GM23338 (cell line): ENCODE data around the gene PHLDB2. TPM values are rescaled to one million over a fixed set of nuclear protein-coding genes. Genes with fewer than 3 reads are reported as not detected.

ENCODE experiments used
- ATAC-seq: fragments of 200-7000 bp; cut with Tn5 transposase; 3 replicates; pipeline ENCODE4 v1.9.1; 2020
- DNase-seq: peaks from one replicate; pipeline ENCODE4 v3.0.0-alpha.2; 2015; ENCODE audit warnings: low spot score
- H2AFZ ChIP-seq: fragments of 200-600 bp; sonication (generic); 2 replicates; pipeline ENCODE4 v1.8.0; 2016; ENCODE audit warnings: antibody characterized with exemption, mild to moderate bottlenecking, moderate library complexity
- H3F3A ChIP-seq: fragments of 200-600 bp; sonication (generic); replicated peaks from 2 replicates; pipeline ENCODE4 v1.8.0; 2017; ENCODE audit warnings: antibody characterized with exemption, mixed run types, low read depth
- H3K27ac ChIP-seq: fragments of 200-600 bp; sonication (generic); 2 replicates; pipeline ENCODE4 v1.6.1; 2016; ENCODE audit warnings: low read depth
- H3K27me3 ChIP-seq: fragments of 200-600 bp; sonication (generic); 2 replicates; pipeline ENCODE4 v1.8.0; 2016; ENCODE audit warnings: mild to moderate bottlenecking, mixed run types, moderate library complexity; ENCODE audit not compliant: insufficient read depth
- H3K36me3 ChIP-seq: fragments of 200-600 bp; sonication (generic); 2 replicates; pipeline ENCODE4 v1.8.0; 2016; ENCODE audit warnings: mild to moderate bottlenecking; ENCODE audit not compliant: insufficient read depth
- H3K4me1 ChIP-seq: fragments of 200-600 bp; sonication (generic); 2 replicates; pipeline ENCODE4 v1.8.0; 2016; ENCODE audit warnings: mild to moderate bottlenecking, moderate library complexity; ENCODE audit not compliant: insufficient read depth
- H3K4me2 ChIP-seq: fragments of 200-600 bp; sonication (generic); 2 replicates; pipeline ENCODE4 v1.7.1; 2017; ENCODE audit warnings: mixed run types
- H3K4me3 ChIP-seq: fragments of 200-600 bp; sonication (generic); 2 replicates; pipeline ENCODE4 v1.6.1; 2016; ENCODE audit warnings: mixed run types
- H3K79me2 ChIP-seq: fragments of 200-600 bp; sonication (generic); replicated peaks from 2 replicates; pipeline ENCODE4 v1.8.0; 2017; ENCODE audit warnings: mild to moderate bottlenecking; ENCODE audit not compliant: insufficient read depth
- H3K9me2 ChIP-seq: fragments of 200-600 bp; sonication (generic); 2 replicates; pipeline ENCODE4 v1.8.0; 2017; ENCODE audit not compliant: insufficient read depth
- H4K20me1 ChIP-seq: fragments of 200-600 bp; sonication (generic); replicated peaks from 2 replicates; pipeline ENCODE4 v1.8.0; 2017; ENCODE audit warnings: mild to moderate bottlenecking; ENCODE audit not compliant: insufficient read depth
- H3K27ac Mint-ChIP-seq: 2 replicates; pipeline ENCODE4 v1.8.0; 2020; ENCODE audit warnings: inconsistent platforms, mild to moderate bottlenecking, moderate library complexity, mixed read lengths
- H3K27me3 Mint-ChIP-seq: 3 replicates; pipeline ENCODE4 v1.8.0; 2022; ENCODE audit warnings: low read depth, mild to moderate bottlenecking, moderate library complexity, mixed read lengths, inconsistent platforms; ENCODE audit not compliant: insufficient read depth, poor library complexity
- H3K36me3 Mint-ChIP-seq: 3 replicates; pipeline ENCODE4 v1.8.0; 2021; ENCODE audit warnings: low read depth, mild to moderate bottlenecking, inconsistent platforms, moderate library complexity, mixed read lengths
- H3K4me1 Mint-ChIP-seq: 3 replicates; pipeline ENCODE4 v1.8.0; 2020; ENCODE audit warnings: mild to moderate bottlenecking, inconsistent platforms, mixed read lengths
- H3K4me3 Mint-ChIP-seq: 3 replicates; pipeline ENCODE4 v1.8.0; 2021; ENCODE audit warnings: moderate library complexity, mild to moderate bottlenecking, inconsistent platforms, mixed read lengths
- H3K9me3 Mint-ChIP-seq: 3 replicates; pipeline ENCODE4 v1.8.0; 2020; ENCODE audit warnings: moderate library complexity, mild to moderate bottlenecking, inconsistent platforms, mixed read lengths
- CREB1 ChIP-seq: fragments of 250-450 bp; sonication (Bioruptor Pico); IDR thresholded peaks from 2 replicates; pipeline ENCODE4 v1.5.0; 2020; ENCODE audit warnings: low read depth, mild to moderate bottlenecking, moderate library complexity
- EZH2 ChIP-seq: fragments of 200-600 bp; sonication (generic); IDR thresholded peaks from one replicate; pipeline ENCODE4 v1.8.0; 2017; ENCODE audit warnings: antibody characterized with exemption, mild to moderate bottlenecking, low read depth; ENCODE audit not compliant: unreplicated experiment
- JUNB ChIP-seq: IDR thresholded peaks from one replicate; pipeline ENCODE4 v1.6.1; 2016; ENCODE audit warnings: antibody characterized with exemption; ENCODE audit not compliant: unreplicated experiment
- NANOG ChIP-seq: IDR thresholded peaks from 2 replicates; pipeline ENCODE4 v1.6.1; 2016; ENCODE audit warnings: antibody characterized with exemption, borderline replicate concordance
- STAT1 ChIP-seq: IDR thresholded peaks from one replicate; pipeline ENCODE4 v1.6.1; 2016; ENCODE audit warnings: antibody characterized with exemption; ENCODE audit not compliant: unreplicated experiment
- ZNF114 ChIP-seq: fragments of 250-450 bp; sonication (Bioruptor Pico); IDR thresholded peaks from 2 replicates; pipeline ENCODE4 v1.5.0; 2020; ENCODE audit warnings: mild to moderate bottlenecking, moderate library complexity
- ZNF462 ChIP-seq: fragments of 250-450 bp; sonication (Bioruptor Pico); IDR thresholded peaks from 2 replicates; pipeline ENCODE4 v1.5.0; 2020; ENCODE audit warnings: mild to moderate bottlenecking, moderate library complexity
- polyA plus RNA-seq: library from polyadenylated mRNA; unstranded; fragments of >200 nt; fragmentation: Nextera tagmentation; extraction: Ambion mirVana; gene quantifications from 2 replicates; pipeline ENCODE4 v1.2.1, GENCODE V29; 2016
- total RNA-seq: library from RNA; depleted of rRNA; stranded (reverse); fragments of >200 nt; shearing (Covaris generic); gene quantifications from 2 replicates; pipeline ENCODE4 v1.2.3, GENCODE V29; 2014
- TF ChIP-seq, protein P1 (sequence below), 2 experiments: fragments of 200-600 bp in 1 of 2; sonication (generic) in 1 of 2; conservative IDR thresholded peaks; 2 replicates each; pipeline versions ENCODE4 v1.5.1 to v1.6.1; 2016 to 2017; ENCODE audit warnings: antibody characterized with exemption in 2 of 2, low read depth in 2 of 2, mild to moderate bottlenecking in 2 of 2, moderate library complexity in 1 of 2
- TF ChIP-seq, protein P2 (sequence below): IDR thresholded peaks from one replicate; pipeline ENCODE4 v1.6.1; 2018; ENCODE audit warnings: antibody characterized with exemption; ENCODE audit not compliant: unreplicated experiment

PHLDB2 gene
- total and polyA plus RNA-seq, 2 experiments from 2014 or later: 19.5 to 33.7 TPM

DNA sequence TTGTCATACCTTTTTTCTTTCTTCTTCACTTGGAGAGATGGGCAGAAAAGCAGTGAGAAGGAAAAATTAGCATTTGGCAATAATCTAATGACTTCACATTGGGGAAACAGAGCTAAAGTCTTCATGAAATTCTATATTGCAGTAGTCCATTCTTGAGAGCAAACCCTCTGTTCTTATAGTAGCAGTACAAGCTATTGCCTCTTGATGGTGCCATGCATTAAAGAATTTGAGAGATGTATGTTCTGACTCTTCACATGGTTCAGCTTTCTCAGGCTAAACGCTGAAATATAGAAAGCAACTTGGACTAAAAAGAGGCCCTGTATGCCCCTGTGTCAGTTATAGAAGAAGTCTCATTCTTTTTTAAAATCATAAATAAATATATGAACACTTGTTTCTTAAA lies 36.0 kb downstream of the PHLDB2 start:
- no peaks in the 10 kb centered on the region for H3K27me3 ChIP-seq
- H3K27ac ChIP-seq: no peak overlapping the region
- H3K4me3 ChIP-seq: no peak overlapping the region
- H3K27me3 Mint-ChIP-seq: peaks cover 1% of the 10 kb centered on the region
- H2AFZ ChIP-seq: no peak overlapping the region
- no peak overlapping the region for H3K27ac Mint-ChIP-seq
- no peak overlapping the region for H3K4me2 ChIP-seq
- H3F3A ChIP-seq: no peaks in the 10 kb centered on the region
- H3K4me1 ChIP-seq: 0 out of 2 replicates have a peak, but pooled peaks cover 4% of the 10 kb centered on the region
- H3K9me2 ChIP-seq: no peaks in the 10 kb centered on the region
- peaks cover under 1% of the 10 kb centered on the region; the same call in 1 of the 2 replicates for H3K79me2 ChIP-seq
- H3K36me3 Mint-ChIP-seq: peaks cover 21% of the 10 kb centered on the region
- DNase-seq: peak; percentile 59
- H3K4me1 Mint-ChIP-seq: no peaks in the 10 kb centered on the region
- peaks cover 4% of the 10 kb centered on the region; the same call in 2 of the 3 replicates for H3K9me3 Mint-ChIP-seq
- ATAC-seq: peak; percentile 70
- TF ChIP-seq NANOG (no peak), EZH2 (no peak), CREB1 (no peak), JUNB (no peak), ZNF462 (CRISPR knock-in tag) (no peak), ZNF114 (no peak), STAT1 (no peak)
- TF ChIP-seq, protein P1, sequence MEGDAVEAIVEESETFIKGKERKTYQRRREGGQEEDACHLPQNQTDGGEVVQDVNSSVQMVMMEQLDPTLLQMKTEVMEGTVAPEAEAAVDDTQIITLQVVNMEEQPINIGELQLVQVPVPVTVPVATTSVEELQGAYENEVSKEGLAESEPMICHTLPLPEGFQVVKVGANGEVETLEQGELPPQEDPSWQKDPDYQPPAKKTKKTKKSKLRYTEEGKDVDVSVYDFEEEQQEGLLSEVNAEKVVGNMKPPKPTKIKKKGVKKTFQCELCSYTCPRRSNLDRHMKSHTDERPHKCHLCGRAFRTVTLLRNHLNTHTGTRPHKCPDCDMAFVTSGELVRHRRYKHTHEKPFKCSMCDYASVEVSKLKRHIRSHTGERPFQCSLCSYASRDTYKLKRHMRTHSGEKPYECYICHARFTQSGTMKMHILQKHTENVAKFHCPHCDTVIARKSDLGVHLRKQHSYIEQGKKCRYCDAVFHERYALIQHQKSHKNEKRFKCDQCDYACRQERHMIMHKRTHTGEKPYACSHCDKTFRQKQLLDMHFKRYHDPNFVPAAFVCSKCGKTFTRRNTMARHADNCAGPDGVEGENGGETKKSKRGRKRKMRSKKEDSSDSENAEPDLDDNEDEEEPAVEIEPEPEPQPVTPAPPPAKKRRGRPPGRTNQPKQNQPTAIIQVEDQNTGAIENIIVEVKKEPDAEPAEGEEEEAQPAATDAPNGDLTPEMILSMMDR (conservative IDR thresholded peaks at IDR 0.05; ENCODE audit: low read depth in 2 of 2): peak; percentile 60 to 67
- TF ChIP-seq, protein P2, sequence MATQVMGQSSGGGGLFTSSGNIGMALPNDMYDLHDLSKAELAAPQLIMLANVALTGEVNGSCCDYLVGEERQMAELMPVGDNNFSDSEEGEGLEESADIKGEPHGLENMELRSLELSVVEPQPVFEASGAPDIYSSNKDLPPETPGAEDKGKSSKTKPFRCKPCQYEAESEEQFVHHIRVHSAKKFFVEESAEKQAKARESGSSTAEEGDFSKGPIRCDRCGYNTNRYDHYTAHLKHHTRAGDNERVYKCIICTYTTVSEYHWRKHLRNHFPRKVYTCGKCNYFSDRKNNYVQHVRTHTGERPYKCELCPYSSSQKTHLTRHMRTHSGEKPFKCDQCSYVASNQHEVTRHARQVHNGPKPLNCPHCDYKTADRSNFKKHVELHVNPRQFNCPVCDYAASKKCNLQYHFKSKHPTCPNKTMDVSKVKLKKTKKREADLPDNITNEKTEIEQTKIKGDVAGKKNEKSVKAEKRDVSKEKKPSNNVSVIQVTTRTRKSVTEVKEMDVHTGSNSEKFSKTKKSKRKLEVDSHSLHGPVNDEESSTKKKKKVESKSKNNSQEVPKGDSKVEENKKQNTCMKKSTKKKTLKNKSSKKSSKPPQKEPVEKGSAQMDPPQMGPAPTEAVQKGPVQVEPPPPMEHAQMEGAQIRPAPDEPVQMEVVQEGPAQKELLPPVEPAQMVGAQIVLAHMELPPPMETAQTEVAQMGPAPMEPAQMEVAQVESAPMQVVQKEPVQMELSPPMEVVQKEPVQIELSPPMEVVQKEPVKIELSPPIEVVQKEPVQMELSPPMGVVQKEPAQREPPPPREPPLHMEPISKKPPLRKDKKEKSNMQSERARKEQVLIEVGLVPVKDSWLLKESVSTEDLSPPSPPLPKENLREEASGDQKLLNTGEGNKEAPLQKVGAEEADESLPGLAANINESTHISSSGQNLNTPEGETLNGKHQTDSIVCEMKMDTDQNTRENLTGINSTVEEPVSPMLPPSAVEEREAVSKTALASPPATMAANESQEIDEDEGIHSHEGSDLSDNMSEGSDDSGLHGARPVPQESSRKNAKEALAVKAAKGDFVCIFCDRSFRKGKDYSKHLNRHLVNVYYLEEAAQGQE: no peak
- no peaks in the 10 kb centered on the region for H3K36me3 ChIP-seq
- 0 out of 2 replicates have a peak, but pooled peaks cover 4% of the 10 kb centered on the region for H4K20me1 ChIP-seq
- no peak overlapping the region for H3K4me3 Mint-ChIP-seq
